ENCODE results near the gene NIPBL.
"Not testable (repeated sequence)": the region's sequence is repeated elsewhere in the genome, so short reads cannot be mapped to it uniquely, and the experiment has no call there.

Gene NIPBL

GRCh38 chr5:36949593-36949992, 73.0 kb downstream of the NIPBL start:
- DNase-seq = no peak

- DNase-seq = no peak
Observed at GRCh38 chr5:36950586-36951457, 74.3 kb downstream of the NIPBL start.

- DNase-seq = no peak
Observed at GRCh38 chr5:36953043-36953442, 76.5 kb downstream of the NIPBL start.

GRCh38 chr5:36957953-36958537, 81.5 kb downstream of the NIPBL start:
- no peak for DNase-seq

GRCh38 chr5:36958612-36959011, 82.0 kb downstream of the NIPBL start:
- DNase-seq = no peak

- DNase-seq = no peak
Observed at GRCh38 chr5:36965179-36965578, 88.6 kb downstream of the NIPBL start.

- DNase-seq = no peak
Observed at GRCh38 chr5:36969700-36970395, 93.3 kb downstream of the NIPBL start.

- no peak for DNase-seq
Observed at GRCh38 chr5:36978196-36978595, 101.6 kb downstream of the NIPBL start.

- no peak for DNase-seq
Observed at GRCh38 chr5:36982146-36982545, 105.6 kb downstream of the NIPBL start.

GRCh38 chr5:36985387-36985786, 108.8 kb downstream of the NIPBL start:
- no peak for DNase-seq

GRCh38 chr5:36988396-36988795, 111.8 kb downstream of the NIPBL start:
- no peak for DNase-seq

GRCh38 chr5:36998578-36998977, 122.0 kb downstream of the NIPBL start:
- no peak for DNase-seq

GRCh38 chr5:37002176-37002751, 125.7 kb downstream of the NIPBL start:
- DNase-seq = no peak

GRCh38 chr5:37005252-37005651, 128.7 kb downstream of the NIPBL start:
- no peak for DNase-seq

GRCh38 chr5:37005946-37006540, 129.5 kb downstream of the NIPBL start:
- DNase-seq = no peak

GRCh38 chr5:37013181-37013580, 136.6 kb downstream of the NIPBL start:
- not testable (repeated sequence) for DNase-seq

- no peak for DNase-seq
Observed at GRCh38 chr5:37014321-37014720, 137.8 kb downstream of the NIPBL start.

GRCh38 chr5:37015795-37016666, 139.5 kb downstream of the NIPBL start:
- DNase-seq = no peak

GRCh38 chr5:37028910-37029309, 152.3 kb downstream of the NIPBL start:
- no peak for DNase-seq

- no peak for DNase-seq
Observed at GRCh38 chr5:37029436-37029835, 152.9 kb downstream of the NIPBL start.

GRCh38 chr5:37034955-37035354, 158.4 kb downstream of the NIPBL start:
- DNase-seq = no peak

GRCh38 chr5:37037840-37038239, 161.3 kb downstream of the NIPBL start:
- DNase-seq = no peak
